ENCODE data around the gene ANXA3.
"Not testable (repeated sequence)": the region's sequence is repeated elsewhere in the genome, so short reads cannot be mapped to it uniquely, and the experiment has no call there.

ANXA3 gene

GRCh38 chr4:78544678-78545077, 6.9 kb upstream of the ANXA3 start:
- no peak for DNase-seq

DNA sequence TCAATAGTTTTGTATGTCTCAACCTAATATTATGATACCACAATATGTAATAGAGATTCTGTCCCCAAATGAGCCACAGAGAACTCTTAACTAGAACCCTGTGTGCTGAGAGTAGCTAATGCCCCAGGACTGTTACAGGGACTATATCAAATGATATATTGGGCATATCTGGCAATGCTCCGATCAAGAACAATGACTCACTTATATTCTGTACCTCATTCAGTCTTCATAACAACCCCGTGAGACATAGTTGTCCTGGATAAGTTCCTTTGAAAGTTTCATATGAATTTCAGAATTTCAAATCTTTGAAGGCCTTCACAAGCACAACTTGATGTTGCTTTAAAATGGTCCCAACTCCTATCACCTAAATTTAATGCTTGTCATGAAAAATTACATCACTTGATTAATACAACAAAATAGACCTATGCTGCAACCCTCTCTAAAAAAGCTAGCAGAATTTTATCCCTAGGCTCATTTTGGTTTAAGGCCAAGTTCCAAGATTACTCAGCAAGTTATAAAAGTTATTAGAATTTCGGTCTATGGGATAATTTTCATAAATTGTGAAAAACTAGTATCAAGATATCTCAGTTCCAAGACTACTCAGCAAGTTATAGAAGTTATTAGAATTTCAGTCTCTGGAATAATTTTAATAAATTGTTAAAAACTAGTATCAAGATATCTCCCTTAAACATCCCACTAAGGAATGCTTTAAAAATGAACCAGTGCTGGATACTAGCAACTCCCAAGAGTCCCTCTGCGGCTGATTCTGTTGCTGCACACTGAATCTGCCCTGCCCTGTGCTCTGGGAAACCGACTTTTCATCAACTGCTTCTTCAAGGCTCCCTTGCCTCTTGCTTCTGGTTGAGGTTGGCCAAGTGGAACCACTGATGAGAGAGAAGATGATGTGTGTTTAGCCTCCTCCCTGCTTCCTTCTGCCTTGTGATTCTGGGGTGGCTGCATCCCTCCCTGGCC, 6.0 kb upstream of the ANXA3 start:
- no peak for DNase-seq

GRCh38 chr4:78547899-78548298, 3.7 kb upstream of the ANXA3 start:
- not testable (repeated sequence) for DNase-seq

DNA sequence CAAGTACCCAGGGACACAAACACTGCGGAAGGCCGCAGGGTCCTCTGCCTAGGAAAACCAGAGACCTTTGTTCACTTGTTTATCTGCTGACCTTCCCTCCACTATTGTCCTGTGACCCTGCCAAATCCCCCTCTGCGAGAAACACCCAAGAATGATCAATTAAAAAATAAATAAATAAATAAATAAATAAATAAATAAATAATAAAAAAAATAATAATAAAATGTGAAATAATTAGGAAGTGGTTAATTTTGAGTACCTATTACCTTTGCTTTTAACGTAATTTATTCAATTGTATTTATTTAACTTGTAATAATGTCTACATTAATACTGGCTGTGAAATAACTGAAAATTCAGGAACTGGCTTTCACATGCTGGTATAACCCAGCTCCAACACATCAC, 2.7 kb upstream of the ANXA3 start:
- not testable (repeated sequence) for DNase-seq

GRCh38 chr4:78552389-78553042, 946 bp downstream of the ANXA3 start:
- DNase-seq: no peak

DNA sequence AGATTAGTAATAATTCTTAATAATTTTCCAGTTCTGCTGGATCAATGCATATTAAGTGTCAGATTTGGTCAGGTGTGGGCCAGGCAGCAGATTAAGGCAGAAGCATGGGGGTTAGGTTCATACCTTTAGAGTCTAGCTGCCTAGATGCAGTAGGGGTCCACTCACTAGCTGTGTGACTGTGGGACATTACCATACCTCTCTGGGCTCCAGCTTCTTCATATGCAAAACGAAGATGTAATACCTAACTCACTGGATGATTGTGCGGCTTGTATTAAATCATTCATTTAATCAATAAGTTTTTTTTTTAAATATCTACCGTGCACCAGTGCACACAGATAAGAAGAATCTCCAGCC, 1.4 kb downstream of the ANXA3 start:
- no peak for DNase-seq

DNA sequence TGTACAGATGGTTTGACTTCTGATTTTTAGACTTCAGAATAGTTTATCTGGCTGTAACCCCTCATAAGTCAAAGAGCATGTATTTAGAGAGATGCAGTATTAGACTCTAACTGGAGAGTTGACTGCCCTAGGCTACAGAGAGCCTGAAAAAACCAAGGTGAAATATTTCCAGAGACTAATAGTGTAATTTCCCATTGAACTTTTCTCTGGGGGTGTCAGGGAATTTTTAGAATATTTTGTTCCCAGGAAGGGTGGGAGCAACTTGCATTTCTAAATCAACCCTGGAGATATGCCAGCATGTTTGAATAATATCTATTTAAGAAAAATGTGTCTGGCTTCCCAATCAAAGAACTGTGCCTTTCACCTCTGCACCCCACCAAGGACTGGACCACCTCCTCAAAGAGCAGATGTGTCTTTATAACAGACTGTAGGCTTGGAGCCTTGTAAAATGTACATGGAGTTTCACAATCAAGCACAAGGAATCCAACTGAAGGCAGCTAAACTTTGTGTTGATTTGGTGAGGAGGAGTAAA, 2.0 kb downstream of the ANXA3 start:
- DNase-seq: no peak

GRCh38 chr4:78556665-78557064, 5.1 kb downstream of the ANXA3 start:
- DNase-seq: no peak

DNA sequence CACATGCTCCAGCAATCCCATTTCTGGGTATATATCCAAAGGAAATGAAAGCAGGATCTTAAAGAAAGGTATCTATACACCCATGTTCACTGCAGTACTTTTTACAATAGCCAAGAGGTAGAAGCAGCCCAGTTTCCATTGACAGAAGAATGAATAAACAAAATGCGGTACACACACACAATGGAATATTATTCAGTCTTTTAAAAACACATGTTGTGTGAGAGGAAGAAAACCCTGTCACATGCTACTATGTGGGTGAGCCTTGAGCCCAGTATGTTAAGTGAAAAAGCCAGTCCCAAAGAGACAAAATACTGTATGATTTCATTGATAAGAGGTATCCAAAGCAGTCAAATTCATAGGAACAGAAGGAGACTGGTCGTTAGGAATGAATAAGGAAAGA, 6.3 kb downstream of the ANXA3 start:
- no peak for DNase-seq

DNA sequence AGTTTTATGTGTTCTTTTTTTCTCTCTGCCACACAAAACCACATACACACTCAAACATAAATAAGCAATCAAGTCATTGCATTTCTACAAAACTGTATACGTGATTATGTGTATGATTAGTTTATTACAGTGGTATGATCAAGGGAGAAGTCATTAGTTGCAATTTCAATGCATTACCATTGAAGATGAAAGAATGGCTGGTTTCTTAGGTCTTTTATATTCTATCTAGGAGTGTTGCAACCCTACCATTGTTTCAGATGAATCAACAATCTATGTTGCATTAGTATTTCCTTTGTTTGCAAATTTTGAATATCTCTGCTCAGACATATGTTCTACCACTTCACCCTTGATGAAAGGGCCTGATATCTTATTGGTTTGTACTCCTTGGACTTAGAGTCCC, 6.8 kb downstream of the ANXA3 start:
- no peak for DNase-seq

- no peak for DNase-seq
Measured at GRCh38 chr4:78560296-78560963, 8.9 kb downstream of the ANXA3 start.

GRCh38 chr4:78561677-78562076, 10.1 kb downstream of the ANXA3 start:
- no peak for DNase-seq

DNA sequence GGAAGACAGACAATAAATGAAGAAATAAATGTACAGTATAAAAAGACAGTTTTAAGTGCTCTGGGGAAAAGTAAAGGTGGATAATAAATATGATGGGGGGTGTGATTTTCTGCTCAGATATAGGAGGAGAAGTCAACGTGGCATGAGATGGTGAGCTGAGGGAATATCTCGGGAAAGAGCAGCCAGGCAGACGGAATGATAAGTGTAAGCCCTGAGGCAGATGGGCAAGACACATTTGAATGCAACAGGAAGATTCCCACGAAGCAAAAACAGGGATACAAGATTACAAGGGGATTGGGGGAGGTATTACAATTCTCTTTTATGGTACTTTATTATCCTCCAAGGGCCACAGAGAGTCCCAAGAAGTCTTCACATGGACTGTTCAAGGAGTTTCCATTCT, 11.1 kb downstream of the ANXA3 start:
- DNase-seq: no peak

- no peak for DNase-seq
Measured at GRCh38 chr4:78565971-78566372, 14.4 kb downstream of the ANXA3 start.

DNA sequence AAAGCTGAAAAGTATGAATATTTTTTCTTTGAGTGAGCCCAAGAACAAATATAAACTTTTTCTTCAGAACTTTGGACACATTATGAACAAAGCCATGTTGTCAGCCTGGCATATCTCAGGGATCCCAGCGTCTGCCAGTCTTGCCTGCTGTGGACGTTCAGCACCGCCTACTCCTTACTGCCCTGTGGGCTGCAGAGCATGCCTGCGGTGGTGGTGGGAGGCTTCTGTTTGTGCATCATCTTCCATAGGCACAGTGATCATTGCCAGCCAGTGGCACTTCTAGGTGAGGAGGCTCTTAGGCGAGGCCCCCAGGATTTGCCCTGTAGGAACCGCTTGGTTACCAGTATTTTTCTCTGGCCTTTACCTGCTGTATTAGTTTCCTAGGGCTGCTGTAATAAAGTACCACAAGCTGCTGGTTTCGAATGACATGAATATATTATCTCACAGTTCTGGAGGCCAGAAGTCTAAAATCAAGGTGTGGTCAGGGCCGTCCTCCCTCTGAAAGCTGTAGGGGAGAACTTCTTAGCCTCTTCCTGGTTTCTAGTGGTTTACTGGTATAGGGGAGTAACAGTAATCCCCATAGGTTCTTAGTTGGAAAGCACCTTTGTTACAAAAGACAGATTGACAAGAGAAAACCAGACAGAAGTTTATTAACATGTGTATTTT, 15.4 kb downstream of the ANXA3 start:
- DNase-seq: no peak

GRCh38 chr4:78567500-78568060, 16.0 kb downstream of the ANXA3 start:
- no peak for DNase-seq

DNA sequence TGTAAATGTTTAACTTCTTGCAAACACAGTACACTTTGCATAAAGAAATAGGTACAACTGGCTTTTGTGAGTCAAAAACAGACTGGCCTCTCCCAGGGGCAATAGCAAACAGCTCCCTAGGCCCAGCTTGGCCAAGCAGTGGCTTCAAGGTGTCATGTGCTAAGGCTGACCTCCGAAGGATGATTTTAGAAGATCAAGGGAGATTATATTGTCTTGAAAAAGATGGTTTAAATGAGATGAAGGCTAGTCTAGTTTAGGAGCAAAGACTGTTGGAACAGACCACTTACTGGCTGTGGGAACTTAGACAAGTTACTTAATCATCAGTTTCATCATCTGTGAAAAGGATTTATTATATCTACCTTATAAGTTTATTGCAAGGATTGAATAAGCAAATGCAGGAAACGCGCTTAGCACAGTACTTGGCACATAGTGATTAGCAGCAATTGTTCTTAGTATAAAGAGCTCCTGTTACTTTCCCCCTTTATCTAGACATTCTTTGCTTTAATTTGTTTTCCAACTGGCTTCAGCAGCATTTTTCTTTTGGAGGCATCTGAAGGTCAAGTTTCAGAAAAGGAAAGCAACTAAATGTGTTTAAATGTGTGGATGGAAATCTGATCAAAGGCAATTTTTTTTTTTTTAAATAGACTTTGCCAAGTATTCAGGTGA, 17.2 kb downstream of the ANXA3 start:
- DNase-seq: no peak

DNA sequence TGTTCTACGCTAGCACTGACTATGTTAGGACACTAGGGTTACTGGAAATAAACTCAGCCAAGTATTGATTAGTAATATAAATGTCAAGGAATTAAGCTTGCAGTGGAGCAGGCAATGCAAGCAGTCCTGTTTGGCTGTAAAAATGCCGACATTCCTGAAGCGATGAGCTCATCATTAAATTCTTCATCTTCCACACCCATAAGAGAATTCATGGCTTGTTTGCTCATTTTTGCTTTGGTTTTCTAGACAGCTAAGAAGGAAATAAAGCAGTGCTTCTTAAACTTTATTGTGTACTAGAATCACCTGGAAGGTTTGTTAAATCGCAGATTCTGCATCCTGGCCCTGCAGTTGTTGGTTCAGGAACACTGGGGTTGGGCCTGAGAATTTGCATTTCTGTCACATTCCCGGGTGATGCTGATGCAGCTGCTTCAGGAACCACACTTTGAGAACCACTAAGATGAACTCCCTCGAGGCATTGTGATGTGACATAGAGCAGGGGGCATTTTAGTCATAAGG, 17.8 kb downstream of the ANXA3 start:
- DNase-seq: no peak

GRCh38 chr4:78570117-78570516, 18.5 kb downstream of the ANXA3 start:
- DNase-seq: no peak

DNA sequence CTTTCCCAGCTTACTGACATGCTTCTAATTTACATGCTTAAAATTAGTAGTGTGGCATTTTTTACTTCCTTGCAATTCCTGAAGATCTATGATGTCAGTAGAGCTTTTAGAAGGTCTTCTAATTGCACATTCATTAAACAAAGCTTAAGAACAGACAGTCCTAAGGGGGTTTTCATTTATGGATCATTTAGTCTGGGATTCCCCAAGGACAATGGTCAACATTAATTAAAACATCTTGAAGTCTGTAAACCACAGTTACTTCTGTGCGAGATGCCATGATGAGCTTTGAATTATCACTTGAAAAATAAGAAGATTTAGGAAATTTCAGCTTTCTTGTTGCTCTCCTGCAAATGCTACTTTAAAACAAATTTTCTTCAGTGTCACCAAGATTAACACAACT, 20.2 kb downstream of the ANXA3 start:
- DNase-seq: no peak

GRCh38 chr4:78578674-78579425, 27.3 kb downstream of the ANXA3 start:
- no peak for DNase-seq
